ENCODE measurements around the gene TEAD4.

GRCh38 chr12:3028108-3028507, 68.9 kb downstream of the TEAD4 start:
- TF ChIP-seq, protein P1, sequence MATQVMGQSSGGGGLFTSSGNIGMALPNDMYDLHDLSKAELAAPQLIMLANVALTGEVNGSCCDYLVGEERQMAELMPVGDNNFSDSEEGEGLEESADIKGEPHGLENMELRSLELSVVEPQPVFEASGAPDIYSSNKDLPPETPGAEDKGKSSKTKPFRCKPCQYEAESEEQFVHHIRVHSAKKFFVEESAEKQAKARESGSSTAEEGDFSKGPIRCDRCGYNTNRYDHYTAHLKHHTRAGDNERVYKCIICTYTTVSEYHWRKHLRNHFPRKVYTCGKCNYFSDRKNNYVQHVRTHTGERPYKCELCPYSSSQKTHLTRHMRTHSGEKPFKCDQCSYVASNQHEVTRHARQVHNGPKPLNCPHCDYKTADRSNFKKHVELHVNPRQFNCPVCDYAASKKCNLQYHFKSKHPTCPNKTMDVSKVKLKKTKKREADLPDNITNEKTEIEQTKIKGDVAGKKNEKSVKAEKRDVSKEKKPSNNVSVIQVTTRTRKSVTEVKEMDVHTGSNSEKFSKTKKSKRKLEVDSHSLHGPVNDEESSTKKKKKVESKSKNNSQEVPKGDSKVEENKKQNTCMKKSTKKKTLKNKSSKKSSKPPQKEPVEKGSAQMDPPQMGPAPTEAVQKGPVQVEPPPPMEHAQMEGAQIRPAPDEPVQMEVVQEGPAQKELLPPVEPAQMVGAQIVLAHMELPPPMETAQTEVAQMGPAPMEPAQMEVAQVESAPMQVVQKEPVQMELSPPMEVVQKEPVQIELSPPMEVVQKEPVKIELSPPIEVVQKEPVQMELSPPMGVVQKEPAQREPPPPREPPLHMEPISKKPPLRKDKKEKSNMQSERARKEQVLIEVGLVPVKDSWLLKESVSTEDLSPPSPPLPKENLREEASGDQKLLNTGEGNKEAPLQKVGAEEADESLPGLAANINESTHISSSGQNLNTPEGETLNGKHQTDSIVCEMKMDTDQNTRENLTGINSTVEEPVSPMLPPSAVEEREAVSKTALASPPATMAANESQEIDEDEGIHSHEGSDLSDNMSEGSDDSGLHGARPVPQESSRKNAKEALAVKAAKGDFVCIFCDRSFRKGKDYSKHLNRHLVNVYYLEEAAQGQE (IDR thresholded peaks at IDR 0.05) = no peak
- TF ChIP-seq CTCF (IDR thresholded peaks at IDR 0.05; ENCODE audit: low read depth, low read length, missing input control) (no peak), FOXA1 (IDR thresholded peaks at IDR 0.05) (no peak), RAD21 (IDR thresholded peaks at IDR 0.05) (no peak), MAX (IDR thresholded peaks at IDR 0.05) (no peak), ZBTB33 (IDR thresholded peaks at IDR 0.05) (no peak), TAF1 (conservative IDR thresholded peaks at IDR 0.05) (no peak), HNF4G (IDR thresholded peaks at IDR 0.05) (no peak)

All from liver (tissue), 3 donors.